Measurements from ENCODE around the gene UXS1. TPM values are rescaled to one million over a fixed set of nuclear protein-coding genes. Genes with fewer than 3 reads are reported as not detected.

Gene UXS1
- polyA plus RNA-seq, 1 of the 3 experiments (the other 2 are of a cell fraction), result 55.9 TPM

- Histone ChIP-seq H3K4me2 (no peak overlapping the region), H2AFZ (ENCODE audit: low read depth) (no peak overlapping the region), H3K9me3 (no peaks in the 10 kb centered on the region), H3K4me3 (ENCODE audit: low read depth in 2 of 2, low read length in 1 of 2) (no peak overlapping the region), H3K4me1 (ENCODE audit: control insufficient read depth in 1 of 2, insufficient read depth in 2 of 2, low read depth in 1 of 2, low read length in 1 of 2) (no peaks in the 10 kb centered on the region; a peak in 1 of 4 replicates), H3K36me3 (replicated peaks in 1 of 2; ENCODE audit: control insufficient read depth in 1 of 2, insufficient read depth in 2 of 2, low read length in 1 of 2) (peaks cover 0 to 34% of the 10 kb centered on the region in 2 experiments), H3K9ac (no peak overlapping the region), H3K9me2 (no peaks in the 10 kb centered on the region), H3K27ac (ENCODE audit: low read depth in 2 of 2, low read length in 1 of 2) (no peak overlapping the region), H4K20me1 (ENCODE audit: insufficient read depth) (no peaks in the 10 kb centered on the region), H3K27me3 (ENCODE audit: insufficient read depth) (no peaks in the 10 kb centered on the region), H3K79me2 (ENCODE audit: insufficient read depth) (no peaks in the 10 kb centered on the region), H3F3A (replicated peaks; ENCODE audit: insufficient read depth) (no peaks in the 10 kb centered on the region)
- no peak for TF ChIP-seq REST (IDR thresholded peaks at IDR 0.05; ENCODE audit: low read depth, low read length)
- TF ChIP-seq PBX3 (IDR thresholded peaks at IDR 0.05), result no peak
- no peak for TF ChIP-seq GABPA (IDR thresholded peaks at IDR 0.05; ENCODE audit: low read depth)
- TF ChIP-seq USF2 (IDR thresholded peaks at IDR 0.05; ENCODE audit: borderline replicate concordance, low read depth, low read length), result no peak
- no peak for TF ChIP-seq MXI1 (IDR thresholded peaks at IDR 0.05; ENCODE audit: low read depth, low read length)
- TF ChIP-seq RXRA (IDR thresholded peaks at IDR 0.05; ENCODE audit: borderline replicate concordance, low read depth), result no peak
- TF ChIP-seq MEF2A (IDR thresholded peaks at IDR 0.05; ENCODE audit: borderline replicate concordance, low read depth), result no peak
- no peak for TF ChIP-seq NFIC (IDR thresholded peaks at IDR 0.05; ENCODE audit: borderline replicate concordance)
- TF ChIP-seq CHD2 (IDR thresholded peaks at IDR 0.05; ENCODE audit: low read length, partially characterized antibody), result no peak
- no peak for TF ChIP-seq EP300 (IDR thresholded peaks at IDR 0.05; ENCODE audit: borderline replicate concordance in 1 of 2, low read depth in 1 of 2, low read length in 1 of 2)
- TF ChIP-seq SMC3 (IDR thresholded peaks at IDR 0.05; ENCODE audit: low read depth, low read length), result no peak
- TF ChIP-seq TCF12 (IDR thresholded peaks at IDR 0.05), result no peak
- TF ChIP-seq NRF1 (IDR thresholded peaks at IDR 0.05; ENCODE audit: low read depth, low read length), result no peak
- TF ChIP-seq FOXJ3 (CRISPR knock-in tag; IDR thresholded peaks at IDR 0.05), result no peak
- no peak for TF ChIP-seq RAD21 (IDR thresholded peaks at IDR 0.05; ENCODE audit: low read length)
- no peak for TF ChIP-seq TAF1 (IDR thresholded peaks at IDR 0.05; ENCODE audit: borderline replicate concordance, low read depth, low read length)
- TF ChIP-seq EZH2phosphoT487 (IDR thresholded peaks at IDR 0.05; ENCODE audit: borderline replicate concordance, low read depth), result no peak
- ChIA-PET CTCF (interaction anchor here (0.8 kb wide), 1 partner anchor 16 kb away, joined by 3 read pairs; no protein-coding TSS in a partner anchor), POLR2A (no interaction called here)
- WGBS (ENCODE audit: low lambda C conversion rate), result 90% methylated on average over 4 of the region's 4 CpGs
- DNase-seq, result no peak
These were observed 79.9 kb downstream of the UXS1 start for GRCh38 chr2:106114166-106114565.
